ENCODE measurements around the gene PSTPIP1.

GRCh38 chr15:77019521-77020331, 24.8 kb downstream of the PSTPIP1 start:
- TF ChIP-seq CTCF (conservative IDR thresholded peaks at IDR 0.05 in 1 of 2, IDR thresholded peaks at IDR 0.05 in 1 of 2; ENCODE audit: low read depth in 1 of 2, low read length in 2 of 2): no peak
- TF ChIP-seq EZH2 (IDR thresholded peaks at IDR 0.05; ENCODE audit: low read length, missing control alignments): no peak
